ENCODE data around the gene NEGR1. TPM values are rescaled to one million over a fixed set of nuclear protein-coding genes. Genes with fewer than 3 reads are reported as not detected.

NEGR1 gene
- total RNA-seq, 4 donors from 2014 or later, result 4.6 to 5.7 (median 5.0) TPM

GRCh38 chr1:71676979-71677925 is 605.1 kb downstream of the NEGR1 start:
- in situ Hi-C loops (cut with MboI; ENCODE audit: low sequenced_read_pairs in 4 of 4), result no loop called here

DNA sequence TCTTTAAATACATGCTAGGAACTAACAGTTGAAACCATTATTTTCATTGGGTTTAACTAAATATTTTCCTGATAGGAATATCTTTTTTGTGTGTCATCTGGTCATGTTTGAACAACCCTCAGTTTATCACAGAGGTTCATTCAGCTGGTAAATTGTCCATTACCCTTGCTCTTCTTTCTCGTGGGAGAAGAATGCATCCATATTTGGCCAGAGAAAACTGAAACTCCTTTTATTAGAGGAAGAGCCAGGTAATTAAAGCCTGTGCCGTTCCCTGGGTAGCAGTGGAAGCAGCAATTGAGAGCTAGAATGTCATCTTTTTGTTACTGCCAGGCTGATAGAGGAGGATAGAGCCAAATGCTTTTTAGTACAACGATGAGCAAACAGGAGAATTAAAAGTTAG is 614.3 kb downstream of the NEGR1 start:
- ATAC-seq (no peak), DNase-seq (no peak)
- no peaks in the 10 kb centered on the region for H3K9me3 ChIP-seq
- TF ChIP-seq POLR2A (IDR thresholded peaks at IDR 0.05) (no peak), CTCF (IDR thresholded peaks at IDR 0.05 in 4 of 5, conservative IDR thresholded peaks at IDR 0.05 in 1 of 5) (no peak)
- in situ Hi-C loops (cut with MboI; ENCODE audit: low sequenced_read_pairs in 4 of 4), result no loop called here
- no peak overlapping the region for H3K4me3 ChIP-seq
- no peaks in the 10 kb centered on the region for H3K27me3 ChIP-seq
- H3K36me3 ChIP-seq, result no peaks in the 10 kb centered on the region
- no peaks in the 10 kb centered on the region for H3K4me1 ChIP-seq
- intact Hi-C loops (cut with DNase I; ENCODE audit: low total_unique reads), result no loop called here
- no peak overlapping the region for H3K27ac ChIP-seq

More at GRCh38 chr1:71676979-71677925, 605.1 kb downstream of the NEGR1 start:
- Histone ChIP-seq H3K4me1 (no peaks in the 10 kb centered on the region), H3K27me3 (no peaks in the 10 kb centered on the region), H3K4me3 (no peak overlapping the region), H3K27ac (no peak overlapping the region), H3K9me3 (no peaks in the 10 kb centered on the region), H3K36me3 (no peaks in the 10 kb centered on the region)
- TF ChIP-seq CTCF (IDR thresholded peaks at IDR 0.05 in 4 of 5, conservative IDR thresholded peaks at IDR 0.05 in 1 of 5), result no peak
- no peak for TF ChIP-seq POLR2A (IDR thresholded peaks at IDR 0.05)
- no peak for ATAC-seq
- intact Hi-C loops (cut with DNase I; ENCODE audit: low total_unique reads), result no loop called here
- DNase-seq, result no peak

- ATAC-seq, result peak; percentile 56 to 77
- Histone ChIP-seq H3K4me1 (no peaks in the 10 kb centered on the region), H3K9me3 (no peaks in the 10 kb centered on the region), H3K27me3 (no peaks in the 10 kb centered on the region), H3K36me3 (no peaks in the 10 kb centered on the region), H3K4me3 (no peak overlapping the region), H3K27ac (no peak overlapping the region)
- in situ Hi-C loops (cut with MboI; ENCODE audit: low sequenced_read_pairs in 4 of 4), result no loop called here
- TF ChIP-seq POLR2A (IDR thresholded peaks at IDR 0.05) (no peak), CTCF (IDR thresholded peaks at IDR 0.05 in 4 of 5, conservative IDR thresholded peaks at IDR 0.05 in 1 of 5) (no peak)
- intact Hi-C loops (cut with DNase I; ENCODE audit: low total_unique reads), result no loop called here
- peak in 1 of 2 donors; percentile 12 for DNase-seq
These were observed 615.1 kb downstream of the NEGR1 start for GRCh38 chr1:71667216-71667615.

GRCh38 chr1:71666609-71667008 is 615.7 kb downstream of the NEGR1 start:
- Histone ChIP-seq H3K4me1 (no peaks in the 10 kb centered on the region), H3K36me3 (no peaks in the 10 kb centered on the region), H3K27ac (no peak overlapping the region), H3K27me3 (no peaks in the 10 kb centered on the region), H3K4me3 (no peak overlapping the region), H3K9me3 (no peaks in the 10 kb centered on the region)
- TF ChIP-seq POLR2A (IDR thresholded peaks at IDR 0.05), result no peak
- no peak for TF ChIP-seq CTCF (IDR thresholded peaks at IDR 0.05 in 4 of 5, conservative IDR thresholded peaks at IDR 0.05 in 1 of 5)
- ATAC-seq, result no peak
- in situ Hi-C loops (cut with MboI; ENCODE audit: low sequenced_read_pairs in 4 of 4), result no loop called here
- DNase-seq, result no peak
- intact Hi-C loops (cut with DNase I; ENCODE audit: low total_unique reads), result no loop called here
